WERI-Rb-1 (cell line): ENCODE results near the gene CHRNB2.

Source experiments
- DNase-seq: peaks from one replicate; pipeline ENCODE4 v3.0.0-alpha.2; 2020
- H3K27ac ChIP-seq: fragments of 250-450 bp; sonication (Bioruptor Pico); 2 replicates; pipeline ENCODE4 v1.5.1; 2020; ENCODE audit warnings: mild to moderate bottlenecking, moderate library complexity
- H3K27me3 ChIP-seq: fragments of 250-450 bp; sonication (Bioruptor Pico); 2 replicates; pipeline ENCODE4 v1.5.1; 2021; ENCODE audit warnings: mild to moderate bottlenecking, low read depth, moderate library complexity; ENCODE audit not compliant: insufficient read depth, severe bottlenecking
- H3K36me3 ChIP-seq: fragments of 250-450 bp; sonication (Bioruptor Pico); 2 replicates; pipeline ENCODE4 v1.5.1; 2020; ENCODE audit warnings: mild to moderate bottlenecking, moderate library complexity
- H3K4me3 ChIP-seq: 2 replicates; pipeline ENCODE4 v1.5.1; 2011; ENCODE audit warnings: low read depth, mild to moderate bottlenecking, control low read depth, low read length
- H3K9me3 ChIP-seq: fragments of 250-450 bp; sonication (Bioruptor Pico); 2 replicates; pipeline ENCODE4 v1.5.1; 2021; ENCODE audit warnings: mild to moderate bottlenecking, moderate library complexity; ENCODE audit not compliant: severe bottlenecking
- CTCF ChIP-seq: IDR thresholded peaks from 2 replicates; pipeline ENCODE4 v1.5.1; 2011; ENCODE audit warnings: low read depth, mild to moderate bottlenecking, control low read depth, inconsistent platforms, low read length

The CHRNB2 gene

GRCh38 chr1:154579374-154579773, 11.8 kb downstream of the CHRNB2 start:
- no peak for TF ChIP-seq CTCF
- no peak overlapping the region for H3K27ac ChIP-seq
- H3K4me3 ChIP-seq = no peak overlapping the region
- no peak for DNase-seq
- H3K9me3 ChIP-seq = no peaks in the 10 kb centered on the region
- H3K36me3 ChIP-seq = peaks cover 100% of the 10 kb centered on the region
- no peaks in the 10 kb centered on the region for H3K27me3 ChIP-seq

- no peak overlapping the region for H3K4me3 ChIP-seq
- H3K27ac ChIP-seq = no peak overlapping the region
- no peak for TF ChIP-seq CTCF
- H3K9me3 ChIP-seq = no peaks in the 10 kb centered on the region
- no peak for DNase-seq
- no peaks in the 10 kb centered on the region for H3K27me3 ChIP-seq
- peaks cover 100% of the 10 kb centered on the region for H3K36me3 ChIP-seq
Measured at GRCh38 chr1:154581766-154582165, 14.2 kb downstream of the CHRNB2 start.

GRCh38 chr1:154582885-154583284, 15.3 kb downstream of the CHRNB2 start:
- H3K4me3 ChIP-seq = no peak overlapping the region
- TF ChIP-seq CTCF = no peak
- H3K27ac ChIP-seq = no peak overlapping the region
- no peaks in the 10 kb centered on the region for H3K9me3 ChIP-seq
- H3K27me3 ChIP-seq = no peaks in the 10 kb centered on the region
- H3K36me3 ChIP-seq = peaks cover 100% of the 10 kb centered on the region
- DNase-seq = no peak

GRCh38 chr1:154583773-154584172, 16.2 kb downstream of the CHRNB2 start:
- no peak overlapping the region for H3K4me3 ChIP-seq
- DNase-seq = no peak
- H3K9me3 ChIP-seq = no peaks in the 10 kb centered on the region
- H3K27ac ChIP-seq = no peak overlapping the region
- TF ChIP-seq CTCF = no peak
- no peaks in the 10 kb centered on the region for H3K27me3 ChIP-seq
- H3K36me3 ChIP-seq = peaks cover 100% of the 10 kb centered on the region

- Histone ChIP-seq H3K36me3 (peaks cover 100% of the 10 kb centered on the region), H3K27ac (no peak overlapping the region), H3K27me3 (no peaks in the 10 kb centered on the region), H3K9me3 (no peaks in the 10 kb centered on the region), H3K4me3 (no peak overlapping the region)
- TF ChIP-seq CTCF = no peak
- no peak for DNase-seq
Measured at GRCh38 chr1:154584267-154584994, 16.9 kb downstream of the CHRNB2 start.

GRCh38 chr1:154586231-154586630, 18.7 kb downstream of the CHRNB2 start:
- no peaks in the 10 kb centered on the region for H3K27me3 ChIP-seq
- no peak; the same call in 1 of the 2 replicates for TF ChIP-seq CTCF
- DNase-seq = no peak
- no peak overlapping the region for H3K4me3 ChIP-seq
- no peak overlapping the region for H3K27ac ChIP-seq
- H3K36me3 ChIP-seq = peaks cover 100% of the 10 kb centered on the region
- no peaks in the 10 kb centered on the region for H3K9me3 ChIP-seq
